ENCODE data around the gene IRGQ.
"Not testable (repeated sequence)": the region's sequence is repeated elsewhere in the genome, so short reads cannot be mapped to it uniquely, and the experiment has no call there.

IRGQ gene

GRCh38 chr19:43595999-43596841 lies at the start of gene IRGQ, which contains the start of gene ZNF576:
Gene IRGQ, minus strand, starts transcription at chr19:43596134. Its CDS starts 796 bp downstream, at chr19:43595338.
Gene ZNF576, plus strand, starts transcription at chr19:43596595. Its CDS starts 514 bp downstream, at chr19:43597109.
- DNase-seq = peak; percentile 100

GRCh38 chr19:43644181-43644580 lies 48.2 kb upstream of the IRGQ start:
- no peak for DNase-seq

GRCh38 chr19:43643326-43643725 lies 47.4 kb upstream of the IRGQ start:
- no peak for DNase-seq

- no peak for DNase-seq
Observed at GRCh38 chr19:43642531-43642930, 46.6 kb upstream of the IRGQ start.

GRCh38 chr19:43641333-43641732 lies 45.4 kb upstream of the IRGQ start:
- DNase-seq = no peak

- DNase-seq = no peak
Observed at GRCh38 chr19:43640424-43640757, 44.5 kb upstream of the IRGQ start.

- DNase-seq = peak in 1 of 2 experiments; percentile 48
Observed at GRCh38 chr19:43639519-43640423, 43.8 kb upstream of the IRGQ start, which contains the start of gene CADM4. Gene CADM4, minus strand, starts transcription at chr19:43639850. Its CDS starts 60 bp downstream, at chr19:43639790.

GRCh38 chr19:43638995-43639518 lies 43.1 kb upstream of the IRGQ start:
- no peak for DNase-seq

GRCh38 chr19:43638214-43638994 lies 42.5 kb upstream of the IRGQ start:
- DNase-seq = no peak

- DNase-seq = no peak
Observed at GRCh38 chr19:43636121-43636683, 40.3 kb upstream of the IRGQ start.

GRCh38 chr19:43635561-43635940 lies 39.6 kb upstream of the IRGQ start:
- not testable (repeated sequence) for DNase-seq

- no peak for DNase-seq
Observed at GRCh38 chr19:43634872-43635560, 39.1 kb upstream of the IRGQ start.

- DNase-seq = no peak
Observed at GRCh38 chr19:43634506-43634871, 38.6 kb upstream of the IRGQ start.

- no peak for DNase-seq
Observed at GRCh38 chr19:43634068-43634467, 38.1 kb upstream of the IRGQ start.

- DNase-seq = no peak
Observed at GRCh38 chr19:43633520-43633919, 37.6 kb upstream of the IRGQ start.

GRCh38 chr19:43631491-43631890 lies 35.6 kb upstream of the IRGQ start:
- no peak for DNase-seq

- DNase-seq = no peak
Observed at GRCh38 chr19:43628646-43629326, 32.9 kb upstream of the IRGQ start.

GRCh38 chr19:43626838-43627237 lies 30.9 kb upstream of the IRGQ start:
- DNase-seq = no peak

GRCh38 chr19:43625918-43626579 lies 30.1 kb upstream of the IRGQ start:
- no peak for DNase-seq

- no peak for DNase-seq
Observed at GRCh38 chr19:43624933-43625332, 29.0 kb upstream of the IRGQ start.
